GM12873 (cell line): ENCODE results near the gene CNTN5.

Experiments
- TF ChIP-seq, protein P1 (sequence below): IDR thresholded peaks from 2 replicates; pipeline ENCODE4 v1.5.1; 2012; ENCODE audit warnings: low read depth, mild to moderate bottlenecking, moderate library complexity, low read length, control low read depth; ENCODE audit not compliant: insufficient read depth; ENCODE audit errors: missing control alignments

Gene CNTN5

DNA sequence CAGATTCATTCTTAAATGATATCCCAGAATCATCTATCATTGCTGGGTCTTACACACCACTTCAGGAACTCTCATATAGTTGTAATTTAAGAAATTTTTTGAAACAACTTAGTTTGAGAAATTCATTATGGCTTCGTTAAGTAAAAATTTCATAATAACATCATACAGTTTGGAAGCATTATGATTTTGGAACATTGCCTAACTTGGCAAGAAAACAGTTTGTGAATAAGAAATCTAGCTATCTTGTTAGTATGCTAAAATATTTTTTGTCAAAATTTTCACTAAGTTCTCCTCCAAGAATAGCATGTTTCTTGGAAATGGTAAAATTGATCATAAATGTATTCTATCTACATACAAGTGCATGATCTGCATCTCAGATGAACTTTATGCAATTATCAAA is 217.7 kb downstream of the CNTN5 start:
- TF ChIP-seq, protein P1, sequence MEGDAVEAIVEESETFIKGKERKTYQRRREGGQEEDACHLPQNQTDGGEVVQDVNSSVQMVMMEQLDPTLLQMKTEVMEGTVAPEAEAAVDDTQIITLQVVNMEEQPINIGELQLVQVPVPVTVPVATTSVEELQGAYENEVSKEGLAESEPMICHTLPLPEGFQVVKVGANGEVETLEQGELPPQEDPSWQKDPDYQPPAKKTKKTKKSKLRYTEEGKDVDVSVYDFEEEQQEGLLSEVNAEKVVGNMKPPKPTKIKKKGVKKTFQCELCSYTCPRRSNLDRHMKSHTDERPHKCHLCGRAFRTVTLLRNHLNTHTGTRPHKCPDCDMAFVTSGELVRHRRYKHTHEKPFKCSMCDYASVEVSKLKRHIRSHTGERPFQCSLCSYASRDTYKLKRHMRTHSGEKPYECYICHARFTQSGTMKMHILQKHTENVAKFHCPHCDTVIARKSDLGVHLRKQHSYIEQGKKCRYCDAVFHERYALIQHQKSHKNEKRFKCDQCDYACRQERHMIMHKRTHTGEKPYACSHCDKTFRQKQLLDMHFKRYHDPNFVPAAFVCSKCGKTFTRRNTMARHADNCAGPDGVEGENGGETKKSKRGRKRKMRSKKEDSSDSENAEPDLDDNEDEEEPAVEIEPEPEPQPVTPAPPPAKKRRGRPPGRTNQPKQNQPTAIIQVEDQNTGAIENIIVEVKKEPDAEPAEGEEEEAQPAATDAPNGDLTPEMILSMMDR: no peak

DNA sequence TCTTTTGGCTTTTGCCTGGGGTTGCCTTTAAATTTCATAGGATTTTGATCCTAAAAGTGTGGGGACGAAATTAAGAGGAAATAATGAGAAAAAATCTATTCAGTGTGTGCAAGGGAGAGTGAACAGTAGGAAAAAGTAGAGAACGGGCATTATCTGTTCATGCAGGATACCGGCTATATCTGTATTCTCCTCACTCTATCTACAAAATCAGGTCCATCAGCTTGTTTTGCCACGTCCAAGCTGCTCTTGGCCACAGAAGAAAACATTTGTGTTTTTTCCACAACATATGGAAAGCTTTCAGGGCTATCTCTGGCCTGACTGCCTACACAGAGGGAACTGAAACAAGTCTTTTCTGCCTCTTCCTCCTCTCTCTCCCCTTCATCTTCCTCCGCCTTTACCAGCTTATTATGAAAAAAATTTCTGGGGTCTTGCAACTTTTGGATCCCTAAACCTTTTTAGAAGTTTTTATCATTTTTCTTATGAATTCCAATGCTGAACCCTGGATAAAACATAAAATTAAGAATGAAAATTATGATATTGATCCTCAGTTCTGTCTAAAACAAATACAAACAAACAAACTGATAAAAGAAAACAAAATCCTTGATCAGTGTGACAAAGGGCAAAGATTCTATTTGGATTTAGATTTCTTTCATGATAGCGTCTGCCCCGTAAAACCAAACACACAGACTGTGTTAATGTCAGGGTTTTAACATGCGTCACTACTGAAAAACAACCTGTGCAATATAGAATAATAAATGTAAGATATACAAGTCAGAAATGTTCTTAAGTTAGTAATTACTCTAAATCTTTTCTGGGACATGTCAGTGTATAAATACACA is 219.7 kb downstream of the CNTN5 start:
- TF ChIP-seq, protein P1: no peak

DNA sequence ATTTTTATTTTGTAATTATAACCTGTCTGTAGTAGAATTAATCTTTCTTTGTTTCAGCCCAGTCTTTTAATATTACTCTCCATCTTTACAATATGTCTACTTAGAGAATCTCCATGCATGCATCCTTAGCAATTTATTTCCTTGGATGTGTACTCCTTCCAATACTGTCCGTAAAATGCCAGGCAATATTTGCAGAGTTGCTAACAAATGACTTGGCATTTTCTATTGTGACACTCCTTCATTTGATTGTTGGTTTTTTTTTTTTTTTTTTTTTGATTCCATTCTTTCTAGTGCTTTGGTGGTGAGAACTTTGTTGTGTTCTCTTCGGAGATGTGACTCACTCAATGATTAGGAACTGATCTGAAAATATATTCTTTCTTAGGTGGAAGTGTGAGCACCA is 220.3 kb downstream of the CNTN5 start:
- TF ChIP-seq, protein P1: no peak

DNA sequence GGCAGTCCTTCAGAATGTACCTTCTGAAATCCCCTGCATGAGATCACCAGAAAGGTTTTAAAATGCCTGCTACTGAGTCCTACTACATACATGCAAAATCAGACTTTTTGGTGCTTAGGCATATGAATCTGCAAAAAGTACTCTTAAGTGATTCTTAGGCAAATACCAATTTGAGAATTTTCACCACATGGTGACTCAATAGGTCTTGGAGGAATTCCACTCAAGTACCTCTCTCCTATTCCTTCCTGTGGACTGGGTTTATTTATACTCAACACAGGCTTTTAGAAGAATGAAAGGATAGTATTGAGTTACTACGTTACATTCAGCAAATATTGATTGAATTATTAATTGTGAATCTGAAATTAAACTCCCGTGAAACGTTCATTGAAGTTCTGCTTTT is 223.9 kb downstream of the CNTN5 start:
- TF ChIP-seq, protein P1: no peak

DNA sequence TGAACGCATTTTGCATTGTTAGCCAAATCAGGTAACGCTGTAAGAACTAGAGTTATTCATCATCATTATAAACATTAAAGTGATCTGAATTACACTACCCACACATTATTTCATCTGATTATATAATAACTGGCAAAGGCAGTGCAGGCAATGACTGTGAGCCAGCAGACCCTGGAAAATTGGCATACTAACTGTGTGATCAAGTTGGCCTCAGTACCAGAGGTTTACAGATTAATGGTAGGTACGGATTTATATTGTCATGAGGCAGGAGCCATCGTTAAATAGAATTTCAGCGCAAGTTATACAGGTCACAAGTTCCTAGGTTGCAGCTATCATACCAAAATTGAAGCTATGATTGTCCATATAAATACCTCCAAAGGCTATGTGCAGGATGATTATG is 225.4 kb downstream of the CNTN5 start:
- TF ChIP-seq, protein P1: no peak

DNA sequence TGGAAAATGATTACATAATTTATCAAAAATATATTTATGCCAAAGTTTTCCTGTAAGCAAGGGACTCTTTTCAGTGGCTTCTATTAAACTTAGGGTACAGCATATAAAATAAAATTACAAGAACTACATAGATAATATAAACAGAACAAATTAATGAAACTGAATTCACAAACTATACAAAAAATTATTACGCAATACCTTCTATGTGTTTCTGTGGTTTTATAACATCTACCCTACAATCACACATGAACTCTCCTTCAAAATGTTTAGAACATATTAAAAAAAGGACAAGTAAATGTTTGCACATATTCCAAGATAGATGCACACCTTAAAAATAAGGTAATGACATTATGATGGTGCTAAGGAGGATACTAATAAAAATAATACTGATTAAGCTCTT is 235.9 kb downstream of the CNTN5 start:
- TF ChIP-seq, protein P1: no peak

DNA sequence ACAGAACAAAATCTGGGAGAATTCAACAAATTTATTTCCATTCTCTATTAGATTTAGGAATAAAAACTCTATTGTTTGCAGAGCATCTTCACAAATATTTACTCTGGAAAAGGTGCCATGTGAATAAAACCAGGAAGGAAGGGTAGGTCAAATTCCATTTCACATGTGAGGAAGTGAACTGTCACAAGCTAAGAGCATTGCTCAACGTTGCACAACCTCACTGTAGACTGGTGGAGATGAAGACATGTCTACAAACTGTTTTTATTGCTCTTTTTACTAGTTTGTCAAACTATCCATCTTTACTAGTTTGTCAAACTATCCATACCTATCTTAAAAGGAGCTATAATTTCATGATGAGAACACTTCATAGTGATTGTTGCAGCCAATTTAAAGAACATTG is 236.4 kb downstream of the CNTN5 start:
- TF ChIP-seq, protein P1: no peak
